ENCODE data around the gene PPP1R3E.
"Not testable (repeated sequence)": the region's sequence is repeated elsewhere in the genome, so short reads cannot be mapped to it uniquely, and the experiment has no call there.

Gene PPP1R3E

GRCh38 chr14:23297096-23297495 is 5.6 kb downstream of the PPP1R3E start:
- no peak for DNase-seq

- no peak for DNase-seq
Observed at GRCh38 chr14:23296012-23296777, 6.5 kb downstream of the PPP1R3E start.

GRCh38 chr14:23294734-23295561 is 7.7 kb downstream of the PPP1R3E start:
- DNase-seq, result no peak

- DNase-seq, result no peak
Observed at GRCh38 chr14:23286902-23287479, 15.7 kb downstream of the PPP1R3E start.

GRCh38 chr14:23286020-23286901 is 16.4 kb downstream of the PPP1R3E start, which contains the start of gene HOMEZ:
Gene HOMEZ (minus strand): TSS chr14:23286132. CDS start chr14:23285952, 180 bp downstream.
- peak; percentile 99 for DNase-seq

- DNase-seq, result no peak
Observed at GRCh38 chr14:23285530-23286019, 17.1 kb downstream of the PPP1R3E start.

- DNase-seq, result no peak
Observed at GRCh38 chr14:23284654-23285529, 17.8 kb downstream of the PPP1R3E start.

GRCh38 chr14:23281247-23281646 is 21.4 kb downstream of the PPP1R3E start:
- no peak for DNase-seq

GRCh38 chr14:23277928-23278327 is 24.7 kb downstream of the PPP1R3E start:
- DNase-seq, result not testable (repeated sequence)

- DNase-seq, result no peak
Observed at GRCh38 chr14:23277189-23277588, 25.5 kb downstream of the PPP1R3E start.

- DNase-seq, result no peak
Observed at GRCh38 chr14:23275412-23275811, 27.2 kb downstream of the PPP1R3E start.

GRCh38 chr14:23269193-23269592 is 33.5 kb downstream of the PPP1R3E start:
- DNase-seq, result no peak

GRCh38 chr14:23260849-23261248 is 41.8 kb downstream of the PPP1R3E start:
- not testable (repeated sequence) for DNase-seq

GRCh38 chr14:23259426-23259825 is 43.2 kb downstream of the PPP1R3E start:
- DNase-seq, result no peak

GRCh38 chr14:23258256-23258655 is 44.4 kb downstream of the PPP1R3E start:
- no peak for DNase-seq

- no peak for DNase-seq
Observed at GRCh38 chr14:23252420-23253333, 50.0 kb downstream of the PPP1R3E start.

GRCh38 chr14:23252006-23252405 is 50.7 kb downstream of the PPP1R3E start:
- no peak for DNase-seq

GRCh38 chr14:23249824-23250223 is 52.8 kb downstream of the PPP1R3E start:
- no peak for DNase-seq

- DNase-seq, result no peak
Observed at GRCh38 chr14:23248601-23249000, 54.1 kb downstream of the PPP1R3E start.

Data from DMS79 (cell line).